Activated CD4-positive, alpha-beta T cell treated with anti-CD3 and anti-CD28 coated beads, Interleukin-2, Interleukin-6, amounts not matched to agents 100 ng/mL and 50 ng/mL, durations not matched to agents 16 hours and 8 hours (primary cell): ENCODE results near the gene SPTBN5.

Experiments used
- DNase-seq: peaks from one replicate; pipeline ENCODE4 v3.0.0-alpha.2; 2020

Gene SPTBN5

DNA sequence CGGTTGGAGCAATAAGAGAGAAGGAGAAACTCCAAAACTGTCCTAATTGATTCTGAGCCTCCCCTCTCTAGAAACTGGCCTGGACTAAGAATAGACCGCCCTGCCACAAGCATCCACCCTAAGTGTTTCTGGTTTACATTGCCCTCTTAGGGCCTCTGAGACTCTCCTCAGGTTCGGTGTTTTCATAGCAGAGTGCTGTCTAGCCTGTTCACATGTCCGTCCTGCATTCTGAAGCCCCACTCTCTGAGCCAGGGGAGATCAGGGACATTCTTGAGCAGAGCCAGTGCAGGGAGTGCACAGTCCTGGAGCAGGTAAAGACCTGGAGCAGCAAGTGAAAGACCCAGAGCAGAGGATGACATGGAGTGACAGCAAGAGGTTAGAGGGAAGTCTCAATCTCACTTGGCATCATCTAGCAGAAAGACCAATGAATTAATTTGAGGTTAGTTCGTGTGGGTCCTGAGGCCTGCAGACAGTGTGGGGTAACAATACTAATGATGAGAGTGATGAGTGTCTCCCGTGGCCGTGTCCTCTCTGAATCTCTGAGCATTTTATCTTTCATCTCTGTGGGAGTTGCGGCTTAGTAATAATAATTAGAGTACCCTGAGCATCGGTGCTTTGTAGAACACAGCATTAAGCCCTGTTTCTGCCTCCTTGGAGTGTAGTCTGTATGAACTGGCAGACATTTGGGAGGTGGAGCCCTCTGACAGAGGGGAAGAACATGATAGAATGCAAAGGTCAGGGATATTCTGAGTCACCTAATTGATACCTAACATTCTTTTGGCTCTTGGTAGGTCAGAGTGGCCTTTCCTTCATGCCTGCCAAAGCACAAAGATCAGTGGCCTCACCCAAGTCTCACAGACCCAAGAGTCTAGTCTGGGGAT lies 95.0 kb downstream of the SPTBN5 start:
- no peak for DNase-seq
